Coronary artery (tissue), 2 donors: ENCODE measurements around the gene ANXA5.

Source experiments
- DNase-seq: peaks from one replicate; pipeline ENCODE4 v3.0.0-alpha.2; 2017; ENCODE audit warnings: low spot score
- H3K27ac ChIP-seq, 2 donors: fragments of 200-600 bp; sonication (generic); one replicate each; pipeline ENCODE4 v1.5.1; 2016 to 2019
- H3K4me3 ChIP-seq: fragments of 200-600 bp; sonication (generic); 2 replicates; pipeline ENCODE4 v1.5.1; 2016; ENCODE audit warnings: mild to moderate bottlenecking, moderate library complexity
- TF ChIP-seq, protein P1 (sequence below): fragments of 200-600 bp; sonication (generic); IDR thresholded peaks from one replicate; pipeline ENCODE4 v1.5.1; 2019; ENCODE audit warnings: antibody characterized with exemption

The ANXA5 gene

GRCh38 chr4:121658125-121658524 lies 38.7 kb downstream of the ANXA5 start:
- no peak for DNase-seq
- TF ChIP-seq, protein P1, sequence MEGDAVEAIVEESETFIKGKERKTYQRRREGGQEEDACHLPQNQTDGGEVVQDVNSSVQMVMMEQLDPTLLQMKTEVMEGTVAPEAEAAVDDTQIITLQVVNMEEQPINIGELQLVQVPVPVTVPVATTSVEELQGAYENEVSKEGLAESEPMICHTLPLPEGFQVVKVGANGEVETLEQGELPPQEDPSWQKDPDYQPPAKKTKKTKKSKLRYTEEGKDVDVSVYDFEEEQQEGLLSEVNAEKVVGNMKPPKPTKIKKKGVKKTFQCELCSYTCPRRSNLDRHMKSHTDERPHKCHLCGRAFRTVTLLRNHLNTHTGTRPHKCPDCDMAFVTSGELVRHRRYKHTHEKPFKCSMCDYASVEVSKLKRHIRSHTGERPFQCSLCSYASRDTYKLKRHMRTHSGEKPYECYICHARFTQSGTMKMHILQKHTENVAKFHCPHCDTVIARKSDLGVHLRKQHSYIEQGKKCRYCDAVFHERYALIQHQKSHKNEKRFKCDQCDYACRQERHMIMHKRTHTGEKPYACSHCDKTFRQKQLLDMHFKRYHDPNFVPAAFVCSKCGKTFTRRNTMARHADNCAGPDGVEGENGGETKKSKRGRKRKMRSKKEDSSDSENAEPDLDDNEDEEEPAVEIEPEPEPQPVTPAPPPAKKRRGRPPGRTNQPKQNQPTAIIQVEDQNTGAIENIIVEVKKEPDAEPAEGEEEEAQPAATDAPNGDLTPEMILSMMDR, result no peak
- Histone ChIP-seq H3K27ac (no peak overlapping the region), H3K4me3 (no peak overlapping the region)

- TF ChIP-seq, protein P1, result no peak
- no peak for DNase-seq
- Histone ChIP-seq H3K4me3 (no peak overlapping the region), H3K27ac (no peak overlapping the region)
Observed at GRCh38 chr4:121656269-121656641, 40.5 kb downstream of the ANXA5 start.

DNA sequence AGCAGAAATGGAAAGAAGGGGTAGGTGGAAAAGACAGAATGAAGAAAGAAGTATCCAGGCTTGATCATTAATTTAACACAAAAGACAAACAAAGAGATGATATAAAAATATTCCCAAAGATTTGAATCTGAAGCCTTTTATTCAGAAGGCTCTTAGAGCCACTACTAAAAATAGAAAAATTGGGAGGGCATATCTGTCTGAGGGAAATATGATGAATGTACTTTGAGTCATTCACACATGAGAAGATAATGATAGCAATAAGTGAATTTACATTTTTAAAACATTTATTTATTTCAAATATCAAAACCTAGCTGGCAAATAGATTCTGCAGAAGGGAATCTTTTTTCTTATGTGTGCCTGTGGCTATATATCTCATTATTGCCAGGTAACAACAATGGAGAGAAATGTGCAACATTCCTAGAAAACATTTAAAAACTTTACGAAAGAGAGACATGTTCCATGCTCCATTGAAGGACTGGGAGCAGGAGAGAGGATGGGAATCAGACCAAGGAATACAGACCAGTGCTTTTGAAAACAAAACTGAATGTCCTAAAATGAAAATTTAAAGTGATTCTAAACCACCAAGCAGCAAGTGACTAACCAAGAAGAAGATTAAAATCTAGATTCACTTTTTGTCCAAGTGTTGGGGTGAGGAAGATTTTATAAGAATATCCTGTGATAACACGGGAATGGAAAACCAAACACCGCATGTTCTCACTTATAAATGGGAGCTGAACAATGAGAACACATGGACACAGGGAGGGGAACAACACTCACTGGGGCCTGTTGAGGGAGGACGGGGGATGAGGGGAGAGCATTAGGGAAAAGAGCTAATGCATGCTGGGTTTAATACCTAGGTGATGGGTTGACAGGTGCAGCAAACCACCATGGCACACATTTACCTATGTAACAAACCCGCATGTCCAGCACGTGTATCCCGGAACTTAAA lies 41.2 kb downstream of the ANXA5 start:
- Histone ChIP-seq H3K4me3 (no peak overlapping the region), H3K27ac (no peak overlapping the region)
- DNase-seq, result no peak
- TF ChIP-seq, protein P1, result no peak

DNA sequence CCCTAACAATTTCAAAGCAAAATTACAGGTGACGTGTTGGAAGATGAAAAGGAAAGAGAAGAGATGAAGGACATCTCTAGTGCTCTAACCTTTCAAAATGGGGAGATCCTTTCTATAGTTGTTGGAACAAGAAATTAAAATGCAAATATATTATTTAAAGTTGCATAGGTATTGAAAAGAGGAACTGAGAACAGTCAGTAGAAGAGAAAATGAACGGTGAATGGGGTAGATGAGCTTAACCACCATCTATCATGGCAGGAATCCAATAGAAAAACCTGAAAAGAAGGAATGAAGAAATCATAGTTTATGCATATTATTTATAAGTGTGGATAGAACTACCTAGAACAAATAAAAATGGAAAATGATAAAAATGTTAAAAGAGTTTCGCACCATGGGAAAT lies 42.0 kb downstream of the ANXA5 start:
- TF ChIP-seq, protein P1, result no peak
- Histone ChIP-seq H3K27ac (no peak overlapping the region), H3K4me3 (no peak overlapping the region)
- DNase-seq, result no peak

- Histone ChIP-seq H3K4me3 (no peak overlapping the region), H3K27ac (no peak overlapping the region)
- TF ChIP-seq, protein P1, result no peak
- DNase-seq, result no peak
Observed at GRCh38 chr4:121653986-121654385, 42.8 kb downstream of the ANXA5 start.

- Histone ChIP-seq H3K27ac (no peak overlapping the region), H3K4me3 (no peak overlapping the region)
- no peak for DNase-seq
- TF ChIP-seq, protein P1, result no peak
Observed at GRCh38 chr4:121653214-121653613, 43.6 kb downstream of the ANXA5 start.

GRCh38 chr4:121651597-121651996 lies 45.2 kb downstream of the ANXA5 start:
- TF ChIP-seq, protein P1, result no peak
- no peak for DNase-seq
- Histone ChIP-seq H3K27ac (no peak overlapping the region), H3K4me3 (no peak overlapping the region)
